Stimulated activated CD4-positive, alpha-beta T cell treated with anti-CD3 and anti-CD28 coated beads, Interleukin-1b, Interleukin-23, amount 100 ng/mL, for 48 hours (primary cell): ENCODE data around the gene POU2F1.
"Not testable (repeated sequence)": the region's sequence is repeated elsewhere in the genome, so short reads cannot be mapped to it uniquely, and the experiment has no call there.

Experiments used
- DNase-seq: peaks from one replicate; pipeline ENCODE4 v3.0.0-alpha.2; 2020

Gene POU2F1

DNA sequence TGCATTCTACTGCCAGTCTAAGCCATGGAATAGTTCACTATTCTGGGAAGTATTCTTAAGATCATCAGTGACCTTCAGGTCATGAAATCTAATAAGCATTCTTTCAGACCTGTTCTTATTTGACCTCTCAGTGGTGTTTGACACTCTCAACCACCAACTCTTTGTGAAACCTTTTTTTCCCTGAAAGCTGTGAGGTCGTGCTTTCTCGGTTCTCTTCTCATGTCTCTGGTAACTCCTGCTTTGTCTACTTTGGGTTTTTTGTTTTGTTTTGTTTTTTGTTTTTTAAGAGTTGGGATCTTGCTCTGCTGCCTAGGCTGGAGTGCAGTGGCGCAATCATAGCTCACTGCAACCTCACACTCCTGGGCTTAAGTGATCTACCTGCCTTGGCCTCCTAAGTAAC, 56.3 kb downstream of the POU2F1 start:
- DNase-seq: no peak

DNA sequence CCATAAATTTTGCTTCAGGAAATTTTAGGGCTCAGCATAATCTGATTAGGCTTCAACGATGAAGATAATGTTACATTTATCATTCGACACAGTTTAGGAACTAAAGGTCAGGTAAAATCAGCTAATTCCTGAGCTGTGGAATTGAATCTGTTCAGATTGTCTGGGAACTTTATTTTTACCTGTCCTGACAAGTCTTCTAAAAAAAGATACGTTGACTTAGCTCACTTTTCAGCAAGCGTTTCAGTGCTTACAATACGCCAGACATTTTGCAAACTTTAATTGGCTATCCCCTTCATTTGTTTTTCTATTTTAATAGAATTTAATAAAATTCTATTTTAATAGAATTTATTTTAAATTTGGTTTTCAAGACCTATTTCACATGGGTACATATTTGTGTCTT, 57.8 kb downstream of the POU2F1 start:
- no peak for DNase-seq

DNA sequence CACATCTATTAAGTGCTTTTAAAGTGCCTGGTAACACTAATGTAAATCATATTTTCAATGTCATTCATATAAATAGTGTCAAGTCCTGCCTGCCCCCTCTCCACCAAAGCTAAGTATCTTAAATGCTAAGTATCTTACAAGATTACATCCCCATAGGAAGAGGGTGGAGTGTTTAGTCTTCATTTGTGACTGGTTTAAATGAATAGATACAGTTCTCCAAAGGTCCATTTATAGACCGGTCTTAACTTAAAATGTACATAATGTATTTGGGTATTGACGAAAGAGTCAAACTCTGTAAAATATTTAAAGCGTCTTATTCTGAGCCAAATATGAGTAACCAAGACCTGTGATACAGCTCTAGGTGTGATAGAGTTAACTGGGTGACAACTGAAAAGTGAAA, 60.2 kb downstream of the POU2F1 start:
- DNase-seq: no peak

DNA sequence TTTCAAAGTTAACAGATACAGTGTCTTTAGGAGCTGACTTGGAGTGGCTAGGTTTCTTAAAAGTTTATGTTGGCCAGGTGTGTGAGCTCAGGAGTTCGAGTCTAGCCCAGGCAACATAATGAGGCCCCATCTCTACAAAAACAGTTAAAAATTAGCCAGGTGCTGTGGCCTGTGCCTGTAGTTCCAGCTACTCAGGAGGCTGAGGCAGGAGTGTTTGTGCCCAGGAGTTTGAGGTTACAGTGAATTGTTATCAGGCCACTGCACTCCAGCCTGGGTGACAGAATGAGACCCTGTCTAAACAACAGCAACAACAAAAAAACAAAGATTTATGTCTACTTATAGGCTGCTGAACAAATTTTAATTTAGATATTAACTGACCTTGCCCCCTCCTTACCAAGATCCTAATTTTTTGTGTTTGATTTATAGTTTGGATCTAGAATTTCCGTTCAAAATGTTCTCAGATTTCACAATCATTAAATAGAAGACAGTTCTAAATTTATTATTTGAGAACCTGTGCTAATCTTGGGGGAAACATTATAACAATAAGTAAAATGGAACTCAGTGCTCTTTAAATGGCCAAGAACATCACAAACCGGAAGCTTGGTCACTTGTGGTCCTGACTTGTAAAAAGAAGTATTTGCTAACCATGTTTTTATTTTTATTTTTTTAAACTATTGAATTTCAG, 67.8 kb downstream of the POU2F1 start:
- no peak for DNase-seq

DNA sequence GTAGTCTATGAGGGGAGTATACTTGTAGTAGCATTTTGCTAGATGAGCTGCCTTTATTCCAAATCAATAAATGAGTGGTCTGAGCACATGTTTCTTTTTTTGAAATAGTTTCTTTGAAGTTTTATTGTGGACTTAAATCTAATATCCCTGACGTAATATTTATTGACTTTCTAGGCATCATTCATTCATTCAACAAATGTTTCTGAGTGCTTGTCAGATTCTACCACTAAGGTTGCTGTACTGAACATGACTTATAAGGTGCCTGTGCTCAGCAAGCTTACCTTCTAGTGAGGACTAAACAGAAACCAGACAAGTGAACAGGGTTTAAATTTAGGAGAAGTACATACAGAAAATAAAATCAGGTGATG, 68.4 kb downstream of the POU2F1 start:
- no peak for DNase-seq

DNA sequence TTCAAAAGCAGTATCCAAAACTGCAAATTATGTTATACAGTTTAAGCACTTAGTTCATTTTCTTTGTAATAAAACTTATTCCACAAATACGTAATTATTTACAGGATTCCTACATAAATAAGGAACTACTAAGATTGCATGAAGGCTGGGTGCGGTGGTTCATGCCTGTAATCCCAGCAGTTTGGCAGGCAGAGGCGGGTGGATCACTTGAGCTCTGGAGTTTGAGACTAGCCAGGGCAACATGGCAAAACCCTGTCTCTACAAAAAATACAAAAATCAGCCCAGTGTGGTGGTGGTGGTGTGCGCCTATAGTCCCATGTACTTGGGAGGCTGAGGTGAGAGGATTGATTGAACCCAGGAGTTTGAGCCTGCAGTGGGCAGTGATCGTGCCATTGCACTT, 69.3 kb downstream of the POU2F1 start:
- no peak for DNase-seq

DNA sequence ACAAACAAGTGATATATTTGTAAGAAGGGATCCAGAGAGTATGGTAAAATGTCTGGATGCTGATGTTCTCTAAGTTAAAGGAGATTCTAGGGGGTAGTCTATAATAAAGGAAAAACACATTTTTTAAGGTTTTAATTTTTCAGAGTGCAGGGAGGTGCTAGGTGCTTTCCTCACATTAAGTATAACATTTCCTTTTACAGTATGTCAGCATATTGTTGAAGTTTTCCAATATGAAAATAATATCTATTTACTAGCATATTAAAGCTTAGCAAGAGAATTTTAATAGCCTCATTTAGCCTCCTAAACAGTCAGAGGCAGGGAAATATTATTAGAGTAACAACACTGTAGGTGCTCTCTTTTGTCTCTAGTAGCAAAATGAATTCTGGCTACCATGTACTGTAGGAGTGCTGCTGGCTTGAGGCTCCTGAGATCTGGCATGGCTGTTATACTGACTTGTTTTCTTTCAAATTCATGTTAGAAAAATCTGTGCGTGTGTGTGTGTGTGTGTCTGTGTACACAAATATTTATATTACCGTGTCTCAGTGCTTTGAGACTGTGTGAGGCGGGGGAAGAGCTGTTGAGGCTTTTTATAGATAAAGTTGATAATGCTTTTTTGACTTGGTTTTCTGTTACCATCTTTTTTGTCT, 71.0 kb downstream of the POU2F1 start:
- DNase-seq: no peak

DNA sequence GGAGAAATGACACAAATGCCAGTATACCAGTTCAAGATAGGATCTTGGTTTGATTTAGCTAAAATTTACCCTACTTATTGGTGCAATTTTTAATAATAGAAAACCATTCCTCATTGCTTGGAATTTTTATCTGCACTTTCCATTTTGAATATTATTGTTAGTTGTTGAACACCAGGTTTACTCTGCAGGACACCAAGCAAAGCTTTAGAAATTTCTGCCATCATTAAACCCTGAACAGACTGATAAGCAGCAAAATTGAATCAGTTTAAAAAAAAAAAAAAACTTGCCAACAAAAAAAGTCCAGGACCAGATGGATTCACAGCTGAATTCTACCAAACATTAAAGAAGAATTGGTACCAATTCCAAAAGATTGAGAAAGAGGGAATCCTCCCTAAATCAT, 71.5 kb downstream of the POU2F1 start:
- DNase-seq: no peak

DNA sequence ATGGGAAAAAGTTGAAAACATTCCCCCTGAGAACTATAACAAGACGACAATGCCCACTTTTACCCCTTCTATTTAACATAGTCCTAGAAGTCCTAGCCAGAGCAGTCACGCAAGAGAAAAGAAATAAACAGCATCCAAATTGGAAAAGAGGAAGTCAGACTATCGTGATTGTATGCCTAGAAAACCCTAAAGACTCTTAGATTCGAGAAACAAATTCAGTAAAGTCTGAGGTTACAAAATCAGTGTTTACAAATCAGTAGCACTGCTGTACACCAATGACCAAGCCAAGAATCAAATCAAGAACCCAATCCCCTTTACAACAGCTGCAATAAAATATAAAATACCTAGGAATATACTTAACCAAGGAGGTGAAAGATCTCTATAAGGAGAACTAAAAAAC, 72.4 kb downstream of the POU2F1 start:
- no peak for DNase-seq

DNA sequence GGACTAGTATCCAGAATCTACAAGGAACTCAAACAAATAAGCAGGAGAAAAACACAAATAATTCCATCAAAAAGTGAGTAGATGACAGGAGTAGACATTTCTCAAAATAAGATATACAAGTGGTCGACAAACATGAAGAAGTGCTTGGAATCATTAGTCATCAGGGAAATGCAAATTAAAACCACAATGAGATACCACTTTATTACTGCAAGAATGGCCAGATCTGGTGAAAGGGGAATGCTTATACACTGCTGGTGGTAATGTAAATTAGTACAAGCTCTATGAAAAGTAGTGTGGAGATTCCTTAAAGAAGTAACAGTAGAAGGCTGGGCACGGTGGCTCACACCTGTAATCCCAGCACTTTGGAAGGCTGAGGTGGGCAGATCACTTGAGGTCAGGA, 73.8 kb downstream of the POU2F1 start:
- no peak for DNase-seq

DNA sequence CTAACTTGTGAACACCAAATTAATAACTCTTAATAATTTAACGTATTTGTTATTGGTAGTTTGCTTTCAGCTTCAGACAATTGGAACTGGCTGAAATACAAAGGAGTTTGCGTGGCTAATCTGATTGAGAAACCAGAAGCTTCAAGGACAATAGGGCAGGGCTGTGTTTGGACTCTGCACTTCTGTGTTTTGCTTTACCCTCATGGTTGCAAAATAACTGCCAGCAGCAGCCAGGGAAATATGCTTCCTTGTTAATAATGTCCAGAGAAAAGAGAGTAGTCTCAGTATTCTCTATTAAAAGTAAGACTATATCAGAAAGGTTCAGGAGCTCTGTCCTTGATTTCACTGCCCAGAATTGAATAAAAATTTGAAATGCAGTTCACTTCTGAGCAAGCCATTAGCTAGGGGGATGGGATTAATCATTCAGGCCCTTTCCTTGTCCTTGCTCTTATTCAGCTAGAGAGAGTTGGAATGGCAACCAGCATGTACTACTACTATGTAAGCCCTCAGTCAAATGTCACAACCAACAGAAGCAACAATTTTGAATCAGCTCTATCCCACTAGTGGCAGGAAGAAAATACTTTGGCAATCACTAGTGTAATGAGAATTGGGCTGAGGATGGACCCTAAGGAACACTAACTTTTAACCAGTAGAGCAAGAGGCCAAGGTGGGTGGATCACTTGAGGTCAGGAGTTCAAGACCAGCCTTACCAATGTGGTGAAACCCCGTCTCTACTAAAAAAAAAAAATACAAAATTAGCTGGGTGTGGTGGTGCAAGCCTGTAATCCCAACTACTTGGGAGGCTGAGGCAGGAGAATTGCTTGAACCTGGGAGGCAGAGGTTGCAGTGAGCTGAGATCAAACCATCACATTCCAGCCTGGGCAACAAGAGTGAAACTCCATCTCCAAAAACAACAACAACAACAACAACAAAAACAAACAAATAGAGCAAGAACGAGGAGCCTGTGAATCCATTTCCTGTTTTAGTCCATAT, 76.8 kb downstream of the POU2F1 start:
- no peak for DNase-seq

DNA sequence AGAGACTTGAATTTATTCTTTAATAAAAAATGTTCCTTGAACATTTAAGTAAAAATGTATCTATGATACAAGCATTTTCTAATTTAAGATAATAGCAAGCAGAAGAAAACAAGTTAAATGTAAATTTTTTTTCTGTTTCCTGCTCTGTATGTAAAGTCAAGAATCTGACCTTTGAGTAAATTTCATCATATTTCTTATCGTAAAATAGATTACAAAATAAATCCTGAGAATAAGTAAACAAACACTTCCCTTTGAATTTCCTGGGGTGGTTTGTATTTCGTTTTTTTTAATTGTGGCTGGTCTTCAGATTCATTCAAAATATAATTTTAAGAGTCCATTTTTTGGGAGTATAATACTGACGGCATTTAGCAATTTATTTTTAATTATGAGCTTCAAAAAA, 77.6 kb downstream of the POU2F1 start:
- DNase-seq: no peak

DNA sequence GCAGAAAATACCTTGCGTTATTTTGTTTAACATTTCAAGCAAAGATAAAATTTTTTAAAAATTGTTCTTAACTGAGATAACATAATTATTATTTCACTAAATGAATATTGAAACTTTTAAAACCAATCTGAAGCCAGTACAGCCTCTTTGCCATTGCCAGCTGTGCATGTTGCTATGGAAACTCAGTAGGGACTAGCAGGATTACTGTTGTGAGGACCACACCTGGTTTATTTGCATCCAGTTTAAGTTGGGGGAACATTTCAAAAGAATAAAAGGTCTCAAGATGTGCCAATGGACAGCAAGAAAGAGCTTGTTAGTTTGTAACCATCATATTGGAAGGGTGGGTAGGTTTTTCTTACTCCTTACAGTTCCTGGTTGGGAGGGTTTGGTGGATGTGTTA, 80.7 kb downstream of the POU2F1 start:
- DNase-seq: no peak

DNA sequence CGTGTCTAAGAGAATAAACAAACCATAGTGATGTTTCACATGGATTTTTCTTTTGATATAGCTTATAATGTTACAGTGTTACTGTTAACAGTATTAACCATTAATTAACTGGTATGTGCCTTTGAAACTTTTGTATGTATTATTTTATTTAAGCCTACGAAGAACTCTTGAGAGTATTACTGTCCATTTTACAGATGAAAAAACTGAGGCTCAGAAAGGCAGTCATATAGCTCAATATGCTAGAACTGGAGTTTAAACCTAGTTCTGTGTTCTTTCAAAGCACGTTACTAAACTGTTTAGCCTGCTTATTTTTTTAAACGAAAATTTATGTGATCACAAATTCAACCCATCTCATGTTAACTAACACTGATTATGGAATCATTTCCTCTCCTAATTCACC, 83.5 kb downstream of the POU2F1 start:
- no peak for DNase-seq

DNA sequence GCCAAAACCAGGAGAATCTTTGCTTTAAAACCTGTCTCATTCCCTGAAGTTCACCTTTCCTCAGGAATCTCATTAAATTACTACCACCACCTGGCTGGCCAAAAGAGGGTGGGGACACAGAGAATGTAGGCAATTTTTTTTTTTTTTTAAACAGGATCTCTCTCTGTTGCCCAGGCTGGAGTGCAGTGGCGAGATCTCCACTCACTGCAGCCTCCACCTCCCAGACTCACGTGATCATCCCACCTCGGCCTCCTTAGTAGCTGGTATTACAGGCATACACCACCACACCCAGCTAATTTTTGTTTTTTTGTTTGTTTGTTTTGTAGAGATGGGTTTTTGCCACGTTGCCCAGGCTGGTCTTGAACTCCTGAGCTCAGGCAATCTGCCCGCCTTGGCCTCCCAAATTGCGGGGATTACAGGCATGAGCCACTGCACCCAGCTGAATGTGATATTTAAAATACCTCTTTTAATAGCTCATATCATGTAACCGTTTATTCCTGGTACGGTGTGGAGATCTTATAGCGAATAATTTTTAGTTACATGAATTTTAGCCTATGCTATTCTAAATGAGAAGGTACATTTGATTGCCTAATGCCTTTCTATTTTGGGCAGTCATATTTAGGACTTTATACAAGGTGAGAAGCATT, 84.5 kb downstream of the POU2F1 start:
- DNase-seq: no peak

DNA sequence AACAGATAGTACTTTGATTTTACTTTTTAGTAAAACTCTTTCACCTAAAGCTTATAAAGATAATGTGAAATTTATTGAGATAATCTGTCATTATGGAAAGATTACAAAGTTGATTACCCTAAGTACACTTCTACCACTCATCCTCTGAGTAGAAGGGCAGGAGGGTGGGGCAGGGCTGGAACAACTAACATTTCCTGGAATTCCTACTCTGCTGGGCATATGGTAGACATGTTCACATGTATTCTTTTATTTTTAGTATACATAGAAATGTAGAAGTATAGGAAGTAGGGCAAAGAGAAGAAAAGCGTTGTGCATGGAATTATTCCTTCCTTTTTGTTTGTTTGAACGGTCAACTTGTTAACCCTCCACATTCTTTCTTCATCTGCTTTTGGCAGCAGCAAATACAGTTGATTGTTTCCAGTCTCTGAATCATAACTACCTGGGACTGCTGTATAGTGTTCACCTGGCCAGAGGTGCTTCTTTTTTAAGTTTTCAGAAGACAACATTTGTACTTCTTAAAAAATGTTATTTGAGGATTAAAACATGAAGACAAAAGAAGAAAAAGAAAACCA, 85.1 kb downstream of the POU2F1 start:
- DNase-seq: no peak

DNA sequence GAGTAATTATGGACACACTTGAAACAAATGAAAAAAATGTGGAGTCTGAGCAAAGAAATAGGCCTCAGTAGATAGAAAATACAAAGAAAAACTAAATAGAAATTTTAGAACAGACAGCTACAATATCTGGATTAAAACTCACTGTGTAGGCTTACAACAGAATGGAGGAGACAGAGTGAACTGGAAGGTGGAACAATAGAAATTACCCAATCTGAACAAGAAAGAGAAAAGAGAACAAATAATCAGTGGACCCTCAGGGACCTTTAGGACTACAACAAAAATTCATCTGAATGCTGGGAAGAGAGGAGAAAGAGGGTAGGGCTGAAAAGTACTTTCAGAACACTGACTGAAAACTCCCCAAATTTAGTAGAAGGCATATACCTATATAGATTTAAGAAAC, 90.0 kb downstream of the POU2F1 start:
- DNase-seq: no peak

DNA sequence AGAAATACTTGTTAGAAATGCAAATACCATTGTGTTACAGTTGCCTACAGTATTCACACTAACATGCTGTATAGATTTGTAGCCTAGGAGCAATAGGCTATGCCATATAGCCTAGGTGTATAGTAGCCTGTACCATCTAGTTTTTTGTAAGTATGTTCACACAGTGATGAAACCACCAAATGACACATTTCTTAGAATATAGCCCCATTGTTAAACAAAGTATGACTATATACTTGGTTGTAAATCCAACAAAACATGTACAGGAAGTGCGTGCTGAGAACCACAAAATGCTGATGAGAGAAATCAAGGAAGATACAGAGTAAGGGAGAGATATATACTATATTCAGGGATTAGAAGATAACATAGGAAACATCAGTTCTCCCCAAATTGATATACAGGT, 92.2 kb downstream of the POU2F1 start:
- DNase-seq: no peak

DNA sequence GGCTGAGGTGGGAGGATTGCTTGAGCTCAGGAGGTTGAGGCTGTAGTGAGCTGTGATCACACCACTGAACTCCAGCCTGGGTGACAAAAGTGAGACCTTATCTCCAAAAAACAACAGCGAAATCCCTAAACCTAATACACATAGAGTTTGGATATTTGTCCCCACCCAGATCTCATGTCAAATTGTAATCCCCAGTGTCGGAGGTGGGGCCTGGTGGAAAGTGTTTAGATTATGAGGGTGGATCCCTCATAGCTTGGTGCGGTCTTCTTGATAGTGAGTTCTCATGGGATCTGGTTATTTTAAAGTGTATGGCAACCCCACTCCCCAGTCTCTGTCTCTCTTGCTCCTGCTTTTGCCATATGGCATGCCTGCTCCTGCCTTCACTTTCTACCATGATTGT, 94.0 kb downstream of the POU2F1 start:
- DNase-seq: no peak

DNA sequence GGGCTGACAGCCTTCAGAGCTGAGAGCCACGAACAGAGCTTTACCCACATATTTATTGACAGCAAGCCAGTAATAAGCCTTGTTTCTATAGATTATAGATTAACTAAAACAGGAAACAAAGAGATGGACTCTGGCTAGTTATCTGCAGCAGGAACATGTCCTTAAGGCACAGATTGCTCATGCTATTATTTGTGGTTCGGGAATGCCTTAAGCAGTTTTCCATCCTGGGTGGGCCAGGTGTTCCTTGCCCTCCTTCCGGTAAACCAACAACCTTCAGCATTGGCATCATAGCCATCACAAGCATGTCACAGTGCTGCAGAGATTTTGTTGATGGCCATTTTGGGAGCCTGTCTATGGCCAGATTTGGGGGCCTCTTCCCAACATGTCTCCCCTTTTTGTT, 96.8 kb downstream of the POU2F1 start:
- DNase-seq: no peak

DNA sequence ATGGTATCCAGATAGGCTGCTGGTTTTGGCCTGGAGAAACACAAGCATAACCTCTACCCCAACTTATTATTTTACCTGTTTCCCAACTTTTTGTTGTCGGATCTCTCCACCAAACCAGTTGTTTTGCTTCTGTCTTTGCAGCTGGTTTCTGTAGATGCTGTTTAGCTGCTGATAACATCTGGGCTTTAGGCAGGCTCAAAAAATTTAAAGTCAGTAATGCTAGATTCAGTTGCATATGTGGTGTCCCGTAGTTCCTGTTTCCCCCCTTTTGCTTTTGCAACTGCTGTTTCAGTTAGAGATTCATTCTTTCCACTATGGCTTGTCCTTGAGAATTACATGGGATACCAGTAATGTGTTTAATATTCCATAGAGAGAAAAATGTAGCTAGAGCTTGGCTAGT, 98.5 kb downstream of the POU2F1 start:
- DNase-seq: not testable (repeated sequence)

DNA sequence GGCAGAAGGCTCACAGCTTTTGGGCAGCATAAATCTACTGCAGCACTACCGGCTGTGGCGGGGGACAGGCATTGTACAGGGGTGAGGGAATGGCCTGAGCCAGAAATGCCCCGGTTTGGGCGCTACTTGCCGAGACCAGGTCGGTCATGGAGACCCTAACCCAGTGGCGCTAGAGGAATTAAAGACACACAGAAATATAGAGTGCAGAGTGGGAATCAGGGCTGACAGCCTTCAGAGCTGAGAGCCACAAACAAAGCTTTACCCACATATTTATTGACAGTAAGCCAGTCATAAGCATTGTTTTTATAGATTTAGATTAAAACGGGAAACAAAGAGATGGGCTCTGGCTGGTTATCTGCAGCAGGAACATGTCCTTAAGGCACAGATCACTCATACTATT, 101.8 kb downstream of the POU2F1 start:
- no peak for DNase-seq

DNA sequence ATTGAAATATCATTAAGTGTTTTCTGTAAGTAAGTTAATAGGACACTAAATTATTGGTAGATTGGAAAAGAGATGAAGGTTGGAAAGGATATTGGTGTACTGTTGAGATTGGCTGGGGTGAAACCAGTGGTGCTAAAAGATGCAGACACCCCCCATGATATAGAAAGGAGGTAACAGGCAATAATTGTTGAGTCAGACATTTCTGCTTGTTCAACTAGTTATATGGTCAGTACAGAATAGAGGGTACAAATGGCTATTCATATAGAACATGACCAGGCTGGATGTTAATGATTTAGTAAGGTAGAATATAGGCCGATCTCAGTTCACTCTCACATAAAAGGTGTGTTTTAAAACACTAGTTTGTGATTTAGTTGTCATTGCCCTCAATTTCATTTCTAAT, 104.5 kb downstream of the POU2F1 start:
- DNase-seq: no peak
